ENCODE data around the gene SPTBN1.

SPTBN1 gene

DNA sequence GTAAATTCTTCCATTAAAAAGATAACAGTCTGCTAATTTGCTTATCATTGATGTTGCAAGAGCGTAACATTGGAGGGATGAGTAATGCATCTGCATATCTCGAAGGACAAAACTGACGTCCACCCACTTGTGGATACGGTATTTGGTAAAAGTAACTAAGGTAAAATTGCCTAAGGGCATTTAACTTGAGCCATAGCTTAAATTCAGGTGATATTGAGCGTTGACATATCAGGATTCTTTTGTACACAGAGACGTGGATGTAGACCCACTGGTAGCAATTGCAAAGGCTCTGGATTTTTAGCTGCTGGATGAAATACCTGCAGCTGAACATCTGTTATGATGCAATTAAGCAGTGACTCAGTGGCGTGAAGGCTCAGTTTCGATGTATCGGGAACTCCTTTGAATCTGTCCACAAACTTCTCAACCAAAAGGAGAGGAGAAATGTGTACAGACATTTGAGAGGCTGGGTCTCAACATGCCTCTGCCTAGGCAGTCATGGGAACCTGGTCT lies 119.3 kb downstream of the SPTBN1 start:
- no peaks in the 10 kb centered on the region for H3K27me3 ChIP-seq (ENCODE audit: insufficient read depth, low read length)
- H3K27ac ChIP-seq (ENCODE audit: low read depth, low read length): no peak overlapping the region
- 89% methylated on average over 9 of the region's 9 CpGs for WGBS
- H3K4me3 ChIP-seq (ENCODE audit: low read length): no peak overlapping the region
- H3K9ac ChIP-seq (ENCODE audit: low read depth, low read length): no peak overlapping the region
- H3K4me1 ChIP-seq (ENCODE audit: insufficient read depth, low read length): peaks cover 75% of the 10 kb centered on the region
- no peaks in the 10 kb centered on the region for H3K36me3 ChIP-seq (ENCODE audit: insufficient read depth, low read length)
- H3K9me3 ChIP-seq (ENCODE audit: insufficient read depth, low read depth, low read length): no peaks in the 10 kb centered on the region

DNA sequence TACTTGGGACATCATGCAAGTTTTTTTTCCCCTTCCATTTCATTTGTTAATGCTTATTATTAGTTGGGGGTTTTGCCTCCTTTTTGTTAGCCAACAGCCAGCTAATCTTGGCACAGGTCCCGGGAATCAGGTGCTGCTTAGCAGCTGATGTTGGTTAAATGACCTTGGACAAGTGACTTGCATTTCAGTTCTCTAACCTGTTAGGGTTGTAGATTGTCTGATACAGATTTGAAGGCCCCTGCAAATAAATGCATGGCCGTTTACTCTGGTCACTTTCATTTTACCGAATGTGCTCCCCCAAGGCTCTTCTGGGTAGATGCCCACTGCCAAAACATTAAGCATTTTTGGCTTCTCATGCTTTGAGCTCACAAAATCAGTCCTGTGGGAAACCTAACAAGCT lies 120.9 kb downstream of the SPTBN1 start:
- no peaks in the 10 kb centered on the region for H3K36me3 ChIP-seq (ENCODE audit: insufficient read depth, low read length)
- no peak overlapping the region for H3K4me3 ChIP-seq (ENCODE audit: low read length)
- no peak overlapping the region for H3K9ac ChIP-seq (ENCODE audit: low read depth, low read length)
- no peaks in the 10 kb centered on the region for H3K27me3 ChIP-seq (ENCODE audit: insufficient read depth, low read length)
- H3K4me1 ChIP-seq (ENCODE audit: insufficient read depth, low read length): peaks cover 70% of the 10 kb centered on the region
- H3K27ac ChIP-seq (ENCODE audit: low read depth, low read length): no peak overlapping the region
- H3K9me3 ChIP-seq (ENCODE audit: insufficient read depth, low read depth, low read length): no peaks in the 10 kb centered on the region
- WGBS: 89% methylated on average over 3 of the region's 3 CpGs

DNA sequence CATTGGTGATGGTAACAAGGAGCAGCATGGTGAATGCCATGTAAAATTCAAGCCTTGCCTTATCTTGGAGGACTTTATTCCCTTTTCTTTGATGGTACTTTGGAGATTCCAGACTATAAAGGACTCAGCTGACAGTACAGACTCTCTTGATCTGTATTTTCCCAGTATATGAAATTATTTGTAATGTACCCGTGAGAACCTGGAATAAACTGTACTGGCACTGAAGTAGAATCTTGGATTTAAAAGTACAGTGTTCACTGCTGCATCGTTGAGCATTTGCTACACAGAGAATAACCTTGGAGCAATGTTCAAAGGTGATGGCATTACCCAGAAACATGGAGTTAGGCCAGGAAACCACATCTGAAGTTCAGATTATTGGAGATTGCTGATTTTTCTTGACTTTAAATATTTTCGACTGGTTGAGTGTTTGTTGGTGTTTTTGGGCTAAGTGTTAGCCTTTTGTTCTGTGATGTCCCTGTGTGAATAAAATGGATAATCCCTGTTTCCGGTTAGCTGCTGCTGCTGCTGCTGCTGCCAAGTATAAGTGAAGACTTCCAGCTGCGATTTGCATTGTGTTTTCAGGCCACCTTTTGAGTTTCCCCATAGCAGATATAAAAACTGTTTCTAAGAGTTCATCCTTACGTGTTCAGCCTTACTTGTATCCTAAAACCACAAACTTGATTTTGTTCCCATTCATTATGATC lies 122.0 kb downstream of the SPTBN1 start:
- Histone ChIP-seq H3K27me3 (ENCODE audit: insufficient read depth, low read length) (no peaks in the 10 kb centered on the region), H3K9me3 (ENCODE audit: insufficient read depth, low read depth, low read length) (no peaks in the 10 kb centered on the region), H3K27ac (ENCODE audit: low read depth, low read length) (no peak overlapping the region), H3K36me3 (ENCODE audit: insufficient read depth, low read length) (no peaks in the 10 kb centered on the region), H3K4me3 (ENCODE audit: low read length) (no peak overlapping the region), H3K4me1 (ENCODE audit: insufficient read depth, low read length) (peaks cover 67% of the 10 kb centered on the region), H3K9ac (ENCODE audit: low read depth, low read length) (no peak overlapping the region)
- 63% methylated on average over 6 of the region's 6 CpGs for WGBS

DNA sequence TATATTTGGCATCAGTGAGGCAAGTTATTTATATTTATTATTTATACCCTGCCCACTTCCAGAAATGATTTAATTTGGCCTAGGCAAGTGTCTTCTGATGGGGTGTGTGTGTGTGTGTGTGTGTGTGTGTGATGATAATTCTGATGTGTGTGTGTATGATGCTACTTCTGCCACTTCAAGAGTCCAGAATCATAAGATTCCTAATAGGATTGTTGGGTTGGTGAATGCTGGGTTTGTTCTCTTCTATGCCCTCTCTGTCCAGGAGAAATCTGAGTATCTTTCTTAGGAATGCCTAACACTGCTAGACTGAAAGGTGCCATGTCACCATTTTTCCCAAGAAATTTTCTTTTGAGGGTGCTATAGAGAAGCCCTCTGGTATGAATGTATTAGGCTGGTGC lies 122.5 kb downstream of the SPTBN1 start:
- no peak overlapping the region for H3K4me3 ChIP-seq (ENCODE audit: low read length)
- no peak overlapping the region for H3K27ac ChIP-seq (ENCODE audit: low read depth, low read length)
- H3K9ac ChIP-seq (ENCODE audit: low read depth, low read length): no peak overlapping the region
- H3K27me3 ChIP-seq (ENCODE audit: insufficient read depth, low read length): no peaks in the 10 kb centered on the region
- H3K36me3 ChIP-seq (ENCODE audit: insufficient read depth, low read length): no peaks in the 10 kb centered on the region
- peaks cover 64% of the 10 kb centered on the region for H3K4me1 ChIP-seq (ENCODE audit: insufficient read depth, low read length)
- H3K9me3 ChIP-seq (ENCODE audit: insufficient read depth, low read depth, low read length): no peaks in the 10 kb centered on the region

DNA sequence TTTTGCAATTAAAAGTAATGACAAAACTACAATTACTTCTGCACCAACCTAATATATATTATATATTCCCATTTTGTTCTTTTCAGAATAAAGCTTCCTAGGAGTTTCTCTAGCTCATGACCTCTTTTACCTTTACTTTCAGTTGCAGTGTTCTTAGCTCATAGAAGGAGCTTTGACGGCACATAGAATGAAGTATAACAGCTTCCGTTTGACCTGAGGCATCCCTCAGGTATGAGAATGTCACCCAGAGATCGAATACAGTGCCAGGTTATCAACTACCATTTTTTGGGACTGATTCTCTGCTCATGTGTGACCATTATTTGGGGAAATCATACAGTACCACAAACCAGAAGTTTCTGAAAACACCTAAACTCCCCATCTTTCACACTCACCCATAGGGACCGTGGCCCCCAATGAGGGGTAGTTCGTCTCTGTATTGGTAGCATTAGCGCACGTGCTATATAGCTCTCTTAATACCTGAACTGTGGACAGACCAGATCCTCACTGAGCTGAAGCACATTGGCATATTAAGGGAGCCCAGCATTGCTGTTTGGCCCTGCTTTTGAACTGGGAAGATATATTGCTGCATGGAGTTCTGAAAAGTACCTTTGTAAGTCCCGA lies 123.0 kb downstream of the SPTBN1 start:
- Histone ChIP-seq H3K27me3 (ENCODE audit: insufficient read depth, low read length) (no peaks in the 10 kb centered on the region), H3K27ac (ENCODE audit: low read depth, low read length) (no peak overlapping the region), H3K9ac (ENCODE audit: low read depth, low read length) (no peak overlapping the region), H3K4me3 (ENCODE audit: low read length) (no peak overlapping the region), H3K36me3 (ENCODE audit: insufficient read depth, low read length) (no peaks in the 10 kb centered on the region), H3K9me3 (ENCODE audit: insufficient read depth, low read depth, low read length) (no peaks in the 10 kb centered on the region), H3K4me1 (ENCODE audit: insufficient read depth, low read length) (peaks cover 59% of the 10 kb centered on the region)
- WGBS: 93% methylated on average over 8 of the region's 8 CpGs

DNA sequence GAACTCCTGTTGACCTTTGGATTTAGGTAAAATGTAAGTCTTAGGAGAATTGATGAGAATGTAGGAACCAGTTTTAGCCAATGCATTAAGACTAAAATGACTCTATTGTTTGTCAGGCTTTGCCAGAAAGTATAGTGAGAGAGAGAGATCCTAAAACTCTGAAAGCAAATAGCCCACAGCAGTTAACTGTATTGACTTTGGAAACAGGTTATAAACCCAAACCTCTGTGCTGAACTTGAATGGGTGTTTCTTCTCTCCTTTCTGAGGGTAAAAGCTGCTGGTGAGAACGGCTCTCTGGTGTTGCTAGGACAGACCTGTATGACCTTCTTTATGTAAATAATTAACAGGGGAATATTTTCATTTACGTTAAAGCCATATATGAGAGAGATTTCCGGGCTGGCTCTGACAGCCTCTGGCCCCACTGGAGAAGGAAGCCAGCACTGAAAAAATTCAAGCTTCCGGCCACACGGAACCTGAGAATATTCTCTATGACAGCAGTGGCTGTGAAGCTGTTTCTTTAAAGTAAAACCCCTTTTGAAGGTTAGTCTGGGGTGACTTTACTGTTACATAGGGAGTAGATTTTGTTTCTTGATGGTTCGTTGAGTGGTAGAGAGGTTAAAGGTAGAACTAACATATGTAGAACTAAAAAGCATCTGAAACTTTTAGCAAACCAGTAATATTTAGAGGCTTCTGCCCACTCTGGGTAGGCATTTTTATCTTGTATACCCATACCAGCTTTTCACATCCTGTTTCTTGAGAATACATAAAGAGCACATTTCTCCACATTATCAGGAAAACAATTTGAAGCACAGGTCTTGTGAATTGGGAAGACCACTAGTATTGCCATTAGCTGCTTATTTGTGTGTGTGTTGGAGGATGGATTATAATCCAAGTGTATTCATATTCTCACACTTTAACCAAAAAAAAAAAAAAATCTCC lies 123.8 kb downstream of the SPTBN1 start:
- H3K36me3 ChIP-seq (ENCODE audit: insufficient read depth, low read length): no peaks in the 10 kb centered on the region
- no peak overlapping the region for H3K4me3 ChIP-seq (ENCODE audit: low read length)
- H3K4me1 ChIP-seq (ENCODE audit: insufficient read depth, low read length): peaks cover 52% of the 10 kb centered on the region
- WGBS: 91% methylated on average over 5 of the region's 6 CpGs
- no peak overlapping the region for H3K27ac ChIP-seq (ENCODE audit: low read depth, low read length)
- H3K9ac ChIP-seq (ENCODE audit: low read depth, low read length): no peak overlapping the region
- H3K27me3 ChIP-seq (ENCODE audit: insufficient read depth, low read length): no peaks in the 10 kb centered on the region
- H3K9me3 ChIP-seq (ENCODE audit: insufficient read depth, low read depth, low read length): no peaks in the 10 kb centered on the region

DNA sequence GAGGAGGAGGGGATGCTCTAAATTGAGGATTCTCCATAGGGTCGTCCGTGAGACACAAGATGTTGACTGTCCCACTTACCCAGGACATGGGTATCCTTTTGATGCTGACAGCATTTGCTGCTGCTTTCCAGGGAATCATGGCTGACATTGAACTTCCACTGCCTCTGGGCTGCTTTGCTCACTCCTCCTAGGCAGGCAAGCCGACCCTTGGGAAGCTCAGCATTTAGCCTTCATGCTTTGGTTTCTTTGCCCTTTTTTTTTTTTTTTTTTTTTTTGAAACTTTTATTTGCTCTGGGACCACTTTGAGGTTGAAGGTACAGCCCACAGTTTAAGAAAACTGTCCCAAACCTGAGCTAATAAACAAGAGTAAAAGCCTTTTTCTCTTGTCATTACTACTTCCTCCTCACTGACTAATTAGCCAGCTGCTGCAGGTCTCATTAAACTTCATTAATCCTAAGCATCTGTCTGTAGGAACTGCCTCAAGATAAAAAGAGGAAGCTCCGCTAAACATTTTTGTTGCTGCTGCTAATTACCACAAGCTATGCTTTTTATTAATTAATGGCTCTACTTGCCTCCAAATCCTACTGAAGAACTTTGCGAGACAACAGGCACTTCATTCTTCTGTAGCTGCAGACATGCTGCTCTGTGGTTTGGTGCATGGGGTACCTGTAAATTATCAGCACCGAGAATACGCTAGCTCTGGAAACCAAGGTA lies 125.4 kb downstream of the SPTBN1 start:
- no peak overlapping the region for H3K9ac ChIP-seq (ENCODE audit: low read depth, low read length)
- H3K4me1 ChIP-seq (ENCODE audit: insufficient read depth, low read length): peaks cover 43% of the 10 kb centered on the region
- H3K27ac ChIP-seq (ENCODE audit: low read depth, low read length): no peak overlapping the region
- H3K4me3 ChIP-seq (ENCODE audit: low read length): no peak overlapping the region
- no peaks in the 10 kb centered on the region for H3K27me3 ChIP-seq (ENCODE audit: insufficient read depth, low read length)
- no peaks in the 10 kb centered on the region for H3K9me3 ChIP-seq (ENCODE audit: insufficient read depth, low read depth, low read length)
- H3K36me3 ChIP-seq (ENCODE audit: insufficient read depth, low read length): no peaks in the 10 kb centered on the region
- 84% methylated on average over 7 of the region's 7 CpGs for WGBS

DNA sequence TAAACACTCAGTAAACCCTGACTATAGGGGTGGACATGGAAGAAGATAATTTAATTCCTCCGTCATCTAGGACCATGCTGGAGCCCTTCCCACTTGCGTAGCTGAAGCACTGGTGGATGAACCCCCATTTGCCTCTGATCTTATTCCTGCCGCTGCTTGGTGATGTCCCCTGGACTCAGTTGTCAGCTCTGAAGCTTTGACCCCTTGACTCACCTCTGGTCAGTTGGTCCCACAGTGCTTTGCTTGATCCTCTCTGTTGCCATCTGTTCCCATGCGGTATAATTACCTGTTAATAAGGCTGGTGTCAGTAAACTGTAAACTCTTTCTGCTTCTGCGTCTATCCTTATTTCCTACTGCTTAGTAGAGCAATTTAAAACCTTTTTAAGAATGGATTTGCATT lies 126.9 kb downstream of the SPTBN1 start:
- H3K4me1 ChIP-seq (ENCODE audit: insufficient read depth, low read length): peaks cover 33% of the 10 kb centered on the region
- H3K4me3 ChIP-seq (ENCODE audit: low read length): no peak overlapping the region
- no peak overlapping the region for H3K9ac ChIP-seq (ENCODE audit: low read depth, low read length)

DNA sequence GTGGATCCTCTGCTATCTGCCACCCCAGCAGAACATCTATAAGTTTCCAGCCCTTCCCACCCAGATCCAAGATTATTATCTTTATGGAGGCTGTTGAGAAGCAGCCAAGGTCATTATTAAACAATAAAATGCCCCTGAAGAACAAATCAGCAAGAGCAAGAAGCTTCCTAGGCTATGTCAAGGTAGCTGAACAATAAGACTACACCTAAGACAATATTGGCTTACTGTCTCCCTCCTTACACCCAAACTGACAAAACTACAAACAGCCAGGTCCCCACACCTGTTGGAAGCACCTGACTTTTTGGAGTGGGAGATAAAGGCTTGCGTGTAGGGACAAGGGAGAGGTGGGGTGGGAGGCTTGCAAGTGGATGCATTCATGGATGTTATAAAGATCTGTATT lies 128.5 kb downstream of the SPTBN1 start:
- H3K27ac ChIP-seq (ENCODE audit: low read depth, low read length): no peak overlapping the region
- no peak overlapping the region for H3K4me3 ChIP-seq (ENCODE audit: low read length)
- H3K9ac ChIP-seq (ENCODE audit: low read depth, low read length): no peak overlapping the region
- peaks cover 27% of the 10 kb centered on the region for H3K4me1 ChIP-seq (ENCODE audit: insufficient read depth, low read length)
- no peaks in the 10 kb centered on the region for H3K36me3 ChIP-seq (ENCODE audit: insufficient read depth, low read length)
- no peaks in the 10 kb centered on the region for H3K27me3 ChIP-seq (ENCODE audit: insufficient read depth, low read length)
- WGBS: 92% methylated on average over 1 of the region's 1 CpG
- H3K9me3 ChIP-seq (ENCODE audit: insufficient read depth, low read depth, low read length): no peaks in the 10 kb centered on the region

More for the DNA sequence above, 126.9 kb downstream of the SPTBN1 start:
- H3K36me3 ChIP-seq (ENCODE audit: insufficient read depth, low read length): no peaks in the 10 kb centered on the region
- H3K9me3 ChIP-seq (ENCODE audit: insufficient read depth, low read depth, low read length): no peaks in the 10 kb centered on the region
- H3K27ac ChIP-seq (ENCODE audit: low read depth, low read length): no peak overlapping the region
- WGBS: 87% methylated on average over 5 of the region's 5 CpGs
- no peaks in the 10 kb centered on the region for H3K27me3 ChIP-seq (ENCODE audit: insufficient read depth, low read length)

DNA sequence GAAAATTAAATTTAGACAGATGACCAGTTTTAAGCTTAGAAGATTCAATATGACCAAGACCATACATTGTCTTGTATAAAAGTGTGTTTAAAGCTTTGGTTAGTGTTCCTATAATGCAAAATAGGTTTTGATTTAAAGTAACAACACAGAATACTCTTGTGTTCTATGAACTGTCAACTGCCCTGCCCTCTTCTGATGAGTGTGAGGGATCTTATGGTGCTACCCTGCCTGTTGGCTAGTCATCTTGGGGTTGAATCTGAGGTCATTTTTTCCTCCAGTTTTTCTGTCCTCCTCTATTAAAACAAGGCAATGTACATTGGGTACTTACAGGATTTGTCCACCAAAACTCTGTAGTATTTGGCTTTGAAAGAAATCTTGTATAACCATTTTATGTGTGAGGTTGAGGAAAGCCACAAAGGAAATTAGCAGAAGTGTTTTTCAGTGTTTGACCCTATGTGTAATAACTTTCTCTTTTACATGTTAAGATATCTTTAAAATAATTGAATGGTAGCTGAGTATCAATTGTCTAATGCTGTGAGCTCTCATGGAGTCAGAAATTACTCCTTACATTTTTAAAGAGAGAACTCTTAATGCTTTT lies 129.1 kb downstream of the SPTBN1 start:
- no peak overlapping the region for H3K27ac ChIP-seq (ENCODE audit: low read depth, low read length)
- no peaks in the 10 kb centered on the region for H3K9me3 ChIP-seq (ENCODE audit: insufficient read depth, low read depth, low read length)
- no peaks in the 10 kb centered on the region for H3K36me3 ChIP-seq (ENCODE audit: insufficient read depth, low read length)
- no peaks in the 10 kb centered on the region for H3K27me3 ChIP-seq (ENCODE audit: insufficient read depth, low read length)
- no peak overlapping the region for H3K9ac ChIP-seq (ENCODE audit: low read depth, low read length)
- H3K4me1 ChIP-seq (ENCODE audit: insufficient read depth, low read length): peaks cover 33% of the 10 kb centered on the region
- H3K4me3 ChIP-seq (ENCODE audit: low read length): no peak overlapping the region

All from HUES64 (cell line).